Neural crest cell (in vitro differentiated cells): Measurements from ENCODE around the gene RUSF1. TPM values are rescaled to one million over a fixed set of nuclear protein-coding genes. Genes with fewer than 3 reads are reported as not detected.
"Not testable (repeated sequence)": the region's sequence is repeated elsewhere in the genome, so short reads cannot be mapped to it uniquely, and the experiment has no call there.

Source experiments
- DNase-seq: peaks from one replicate; pipeline ENCODE4 v3.0.0; 2021; ENCODE audit warnings: low read depth, mixed read lengths, low spot score
- H3K27ac Mint-ChIP-seq: one replicate; pipeline ENCODE4 v1.8.0; 2021; ENCODE audit warnings: mild to moderate bottlenecking, mixed read lengths; ENCODE audit not compliant: unreplicated experiment
- H3K27me3 Mint-ChIP-seq: 2 replicates; pipeline ENCODE4 v1.8.0; 2021; ENCODE audit warnings: low read depth, mild to moderate bottlenecking, mixed read lengths
- H3K36me3 Mint-ChIP-seq: 2 replicates; pipeline ENCODE4 v1.8.0; 2021; ENCODE audit warnings: low read depth, mild to moderate bottlenecking, mixed read lengths
- H3K4me1 Mint-ChIP-seq: 2 replicates; pipeline ENCODE4 v1.8.0; 2021; ENCODE audit warnings: mixed read lengths
- H3K4me3 Mint-ChIP-seq: one replicate; pipeline ENCODE4 v1.8.0; 2021; ENCODE audit warnings: mild to moderate bottlenecking, mixed read lengths
- H3K9me3 Mint-ChIP-seq: 2 replicates; pipeline ENCODE4 v1.8.0; 2021; ENCODE audit warnings: mixed read lengths
- total RNA-seq: library from RNA; stranded (reverse); gene quantifications from 2 replicates; pipeline ENCODE4 v1.2.1, GENCODE V29; 2021
- TF ChIP-seq, protein P1 (sequence below): fragments of 200-600 bp; sonication (generic); conservative IDR thresholded peaks from 2 replicates; pipeline ENCODE4 v1.5.0; 2021; ENCODE audit warnings: antibody characterized with exemption, mild to moderate bottlenecking

RUSF1 gene
- total RNA-seq, 1 donor from 2014 or later, result 47.7 TPM

DNA sequence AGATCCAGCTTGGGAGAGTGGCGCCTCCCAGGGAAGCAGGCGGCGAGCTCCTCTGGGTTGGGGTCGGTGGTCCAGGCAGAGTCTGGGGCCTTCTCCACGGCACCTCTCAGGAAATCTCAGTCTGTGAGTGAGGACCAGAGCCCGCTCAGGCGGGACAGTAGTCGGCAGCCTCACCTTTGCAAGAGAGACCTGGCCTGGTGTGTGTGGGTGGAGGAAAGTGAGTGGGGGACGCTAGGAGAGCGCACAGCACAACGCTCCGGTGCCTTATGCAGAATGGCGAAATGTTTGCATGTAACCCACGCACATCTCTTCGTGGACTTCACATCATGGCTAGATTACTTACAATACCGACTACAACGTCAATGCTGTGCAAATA, 21.7 kb upstream of the RUSF1 start:
- Mint-ChIP-seq H3K27me3 (peaks cover 36% of the 10 kb centered on the region), H3K36me3 (no peaks in the 10 kb centered on the region), H3K27ac (no peak overlapping the region), H3K4me3 (no peak overlapping the region), H3K4me1 (no peaks in the 10 kb centered on the region), H3K9me3 (peaks cover 2% of the 10 kb centered on the region)
- no peak for DNase-seq
- TF ChIP-seq, protein P1, sequence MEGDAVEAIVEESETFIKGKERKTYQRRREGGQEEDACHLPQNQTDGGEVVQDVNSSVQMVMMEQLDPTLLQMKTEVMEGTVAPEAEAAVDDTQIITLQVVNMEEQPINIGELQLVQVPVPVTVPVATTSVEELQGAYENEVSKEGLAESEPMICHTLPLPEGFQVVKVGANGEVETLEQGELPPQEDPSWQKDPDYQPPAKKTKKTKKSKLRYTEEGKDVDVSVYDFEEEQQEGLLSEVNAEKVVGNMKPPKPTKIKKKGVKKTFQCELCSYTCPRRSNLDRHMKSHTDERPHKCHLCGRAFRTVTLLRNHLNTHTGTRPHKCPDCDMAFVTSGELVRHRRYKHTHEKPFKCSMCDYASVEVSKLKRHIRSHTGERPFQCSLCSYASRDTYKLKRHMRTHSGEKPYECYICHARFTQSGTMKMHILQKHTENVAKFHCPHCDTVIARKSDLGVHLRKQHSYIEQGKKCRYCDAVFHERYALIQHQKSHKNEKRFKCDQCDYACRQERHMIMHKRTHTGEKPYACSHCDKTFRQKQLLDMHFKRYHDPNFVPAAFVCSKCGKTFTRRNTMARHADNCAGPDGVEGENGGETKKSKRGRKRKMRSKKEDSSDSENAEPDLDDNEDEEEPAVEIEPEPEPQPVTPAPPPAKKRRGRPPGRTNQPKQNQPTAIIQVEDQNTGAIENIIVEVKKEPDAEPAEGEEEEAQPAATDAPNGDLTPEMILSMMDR, result no peak

DNA sequence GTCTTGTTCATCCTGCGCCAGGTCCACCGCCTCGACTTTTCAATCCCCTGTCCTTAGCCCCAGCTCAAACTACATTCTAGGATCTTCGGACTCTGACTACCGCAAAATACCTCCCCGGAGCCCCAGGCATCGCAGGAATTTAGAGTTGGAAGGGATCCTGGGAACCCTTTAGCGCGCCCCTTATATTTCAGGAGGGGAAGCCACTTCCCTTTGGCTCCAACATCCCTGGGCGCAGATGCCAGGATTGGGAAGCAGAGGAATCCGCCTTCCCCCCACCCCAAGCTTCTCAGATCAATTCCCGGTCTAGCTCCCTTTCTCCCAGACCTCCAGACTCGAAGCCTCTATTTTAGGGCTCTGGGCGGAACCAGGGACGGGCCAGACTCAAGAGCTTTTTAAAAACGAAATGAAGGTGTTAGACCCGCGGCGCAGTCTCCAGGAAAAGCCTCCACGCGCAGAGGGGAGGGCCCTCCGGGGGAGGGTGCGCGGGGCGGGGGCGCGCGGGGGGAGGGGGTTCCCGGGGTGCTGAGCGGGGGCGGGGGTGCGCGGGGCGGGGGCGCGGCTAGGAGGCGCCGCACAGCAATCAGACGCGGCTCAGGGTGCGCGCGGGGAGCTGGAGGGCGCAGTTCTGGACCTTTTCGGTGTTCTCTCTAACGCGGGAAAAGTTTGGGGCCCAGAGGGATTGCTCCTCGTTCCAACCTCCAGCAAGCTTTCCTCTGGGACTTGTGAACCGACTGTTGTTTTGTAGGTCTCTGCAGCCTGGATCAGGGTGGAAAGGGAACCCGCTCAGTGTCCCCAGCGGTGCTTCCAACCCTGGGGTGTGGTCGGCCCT, 21.1 kb upstream of the RUSF1 start:
- Mint-ChIP-seq H3K27me3 (peaks cover 41% of the 10 kb centered on the region), H3K27ac (no peak overlapping the region), H3K36me3 (no peaks in the 10 kb centered on the region), H3K4me1 (no peaks in the 10 kb centered on the region), H3K9me3 (peaks cover 2% of the 10 kb centered on the region), H3K4me3 (no peak overlapping the region)
- TF ChIP-seq, protein P1, result no peak
- no peak for DNase-seq

DNA sequence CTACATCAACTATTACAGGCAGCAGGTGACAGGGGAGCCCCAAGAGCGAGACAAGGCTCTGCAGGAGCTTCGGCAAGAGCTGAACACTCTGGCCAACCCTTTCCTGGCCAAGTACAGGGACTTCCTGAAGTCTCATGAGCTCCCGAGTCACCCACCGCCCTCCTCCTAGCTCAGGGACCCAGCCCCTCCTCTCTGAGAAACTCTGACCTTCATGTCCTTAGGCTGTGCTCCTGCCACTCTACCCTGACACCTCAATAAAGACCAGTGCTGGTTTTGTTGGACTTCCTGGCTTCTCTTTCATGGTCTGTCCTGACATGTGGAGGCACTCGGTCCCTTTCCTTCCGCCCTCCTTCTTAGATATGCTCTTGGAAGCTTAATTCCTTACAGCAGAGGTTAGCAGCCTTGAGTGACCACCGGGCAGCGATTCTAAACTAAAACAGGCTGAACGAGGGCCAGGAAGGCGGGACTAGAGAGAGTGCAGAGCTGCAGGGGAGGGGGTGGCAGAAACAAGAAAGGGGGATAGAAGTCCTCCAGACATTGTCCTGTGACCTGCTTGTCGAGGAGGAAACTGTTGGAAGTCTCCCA, 20.4 kb upstream of the RUSF1 start:
- Mint-ChIP-seq H3K4me1 (no peaks in the 10 kb centered on the region), H3K27me3 (peaks cover 40% of the 10 kb centered on the region), H3K36me3 (no peaks in the 10 kb centered on the region), H3K9me3 (peaks cover 2% of the 10 kb centered on the region), H3K27ac (no peak overlapping the region), H3K4me3 (no peak overlapping the region)
- DNase-seq, result no peak
- TF ChIP-seq, protein P1, result no peak

DNA sequence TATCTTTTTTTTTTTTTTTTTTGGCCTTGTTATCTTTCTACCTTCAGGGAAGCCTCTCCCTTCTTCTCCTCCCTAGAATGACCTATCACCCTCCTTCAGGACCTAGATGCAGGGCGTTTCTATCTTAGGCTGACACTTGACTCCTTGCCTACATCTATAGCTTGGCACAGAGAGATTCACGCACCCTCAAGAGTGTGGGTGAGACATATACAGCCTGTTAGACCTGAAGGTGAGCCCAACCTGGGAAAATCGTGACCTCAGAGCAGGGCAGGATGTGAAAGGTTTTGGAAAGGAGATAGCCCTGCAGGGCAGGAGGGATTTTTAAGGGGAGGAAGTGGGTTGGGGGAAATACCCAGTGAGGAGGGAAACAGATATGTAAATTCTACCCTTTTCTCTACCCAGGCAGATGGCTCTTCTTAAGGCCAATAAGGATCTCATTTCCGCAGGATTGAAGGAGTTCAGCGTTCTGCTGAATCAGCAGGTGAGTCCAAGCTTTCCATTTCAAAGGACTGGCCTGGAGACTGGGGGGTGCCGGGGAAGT, 19.6 kb upstream of the RUSF1 start, which contains the start of gene AHSP:
TSS of gene AHSP (plus strand) at position 167 of the 541 bp plus-strand sequence. CDS start at position 407, 240 bp downstream.
- TF ChIP-seq, protein P1, result no peak
- no peak within 1 kb of the TSS for H3K27ac Mint-ChIP-seq
- no peak for DNase-seq
- no peak within 1 kb of the TSS for H3K4me3 Mint-ChIP-seq
- H3K27me3 Mint-ChIP-seq, result peaks cover 43% of the 10 kb centered on the region
- H3K9me3 Mint-ChIP-seq, result peaks cover 2% of the 10 kb centered on the region
- no peaks in the 10 kb centered on the region for H3K36me3 Mint-ChIP-seq
- no peaks in the 10 kb centered on the region for H3K4me1 Mint-ChIP-seq

DNA sequence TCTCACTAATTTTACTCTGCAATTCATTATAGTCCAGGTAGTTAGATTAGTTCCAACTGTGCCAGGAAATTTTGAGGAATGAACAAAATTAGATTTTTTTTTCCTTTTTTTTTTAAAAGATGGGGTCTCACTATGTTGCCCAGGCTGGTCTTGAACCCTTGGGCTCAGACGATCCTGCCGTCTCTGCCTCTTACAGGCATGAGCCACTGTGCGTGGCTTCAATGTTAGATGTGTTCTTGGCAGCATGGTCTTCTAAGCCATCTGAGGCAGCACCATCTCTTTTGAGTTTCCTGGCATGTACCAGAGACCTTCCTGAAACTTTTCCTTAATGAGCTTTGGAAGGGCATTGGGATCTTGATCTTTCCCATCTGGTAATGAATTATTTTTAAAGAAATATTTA, 16.9 kb upstream of the RUSF1 start:
- Mint-ChIP-seq H3K9me3 (peaks cover 2% of the 10 kb centered on the region), H3K27me3 (peaks cover 60% of the 10 kb centered on the region), H3K27ac (no peak overlapping the region), H3K4me3 (no peak overlapping the region), H3K36me3 (no peaks in the 10 kb centered on the region), H3K4me1 (peaks cover 2% of the 10 kb centered on the region)
- TF ChIP-seq, protein P1, result no peak
- DNase-seq, result no peak

DNA sequence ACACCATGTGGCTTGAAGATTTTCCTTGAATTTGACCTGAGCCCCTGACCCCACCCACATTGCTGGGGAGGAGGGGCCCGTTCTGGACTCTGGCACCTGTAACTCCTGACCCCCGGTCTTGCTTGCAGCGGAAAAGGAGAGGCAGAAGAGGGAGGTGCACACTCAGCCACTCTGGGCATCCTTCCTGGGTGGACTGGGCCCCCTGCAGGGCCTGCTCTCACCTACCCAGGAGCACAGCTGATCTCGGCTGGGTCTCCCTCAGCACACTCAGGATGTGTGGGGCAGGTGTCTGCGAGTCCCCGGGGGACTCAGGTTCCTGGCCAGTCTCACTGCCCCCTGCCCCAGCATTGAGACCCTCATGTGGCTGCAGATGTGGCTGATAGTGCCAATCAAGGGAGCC, 15.6 kb upstream of the RUSF1 start:
- DNase-seq, H3K4me3 Mint-ChIP-seq, H3K36me3 Mint-ChIP-seq, H3K9me3 Mint-ChIP-seq, H3K4me1 Mint-ChIP-seq, H3K27ac Mint-ChIP-seq: not testable (repeated sequence)
- H3K27me3 Mint-ChIP-seq, result peaks cover 58% of the 10 kb centered on the region
